Esophagus squamous epithelium (tissue), 4 donors: Measurements from ENCODE around the gene SKOR1.

Experiments
- CTCF ChIP-seq, 6 experiments: fragments of 450-650 bp in 4 of 6; fragments of 200-600 bp in 2 of 6; sonication (generic) in 2 of 6; IDR thresholded peaks; one replicate each; pipeline ENCODE4 v1.5.1; 2016 to 2019; ENCODE audit warnings: antibody characterized with exemption in 6 of 6, mild to moderate bottlenecking in 4 of 6, moderate library complexity in 4 of 6
- POLR2A ChIP-seq, 4 donors: fragments of 450-650 bp; IDR thresholded peaks; one replicate each; pipeline ENCODE4 v1.6.1; 2017; ENCODE audit warnings: antibody characterized with exemption in 4 of 4, mild to moderate bottlenecking in 4 of 4, moderate library complexity in 3 of 4

GRCh38 chr15:67815036-67815592 lies 10.2 kb upstream of the SKOR1 start:
- TF ChIP-seq CTCF (IDR thresholded peaks at IDR 0.05) (no peak), POLR2A (IDR thresholded peaks at IDR 0.05) (no peak)
